Measurements from ENCODE around the gene NUP210.

Gene NUP210

GRCh38 chr3:13420831-13421765 is 976 bp upstream of the NUP210 start:
- Histone ChIP-seq H3K4ac (ENCODE audit: low read depth, low read length) (no peak overlapping the region), H3K4me1 (ENCODE audit: control insufficient read depth, low read depth, low read length) (no peaks in the 10 kb centered on the region), H2BK120ac (ENCODE audit: low read depth, low read length) (no peak overlapping the region), H3K4me3 (ENCODE audit: low read length) (no peak overlapping the region), H3K23ac (ENCODE audit: low read length) (no peak overlapping the region), H4K8ac (ENCODE audit: low read depth, low read length) (no peak overlapping the region), H2BK5ac (ENCODE audit: low read length) (no peak overlapping the region), H3K18ac (ENCODE audit: low read length) (peak overlapping the region; percentile 31), H3K27ac (ENCODE audit: low read depth, low read length) (no peak overlapping the region), H3K79me2 (ENCODE audit: control insufficient read depth, insufficient read depth, low read length) (no peaks in the 10 kb centered on the region), H4K5ac (ENCODE audit: low read length) (no peak overlapping the region), H3K9ac (ENCODE audit: low read length) (no peak overlapping the region), H3K56ac (ENCODE audit: low read length) (no peak overlapping the region), H3K36me3 (ENCODE audit: control insufficient read depth, insufficient read depth, low read length) (no peaks in the 10 kb centered on the region), H3K27me3 (ENCODE audit: insufficient read depth, low read length, poor library complexity) (no peaks in the 10 kb centered on the region), H3K4me2 (ENCODE audit: low read length) (no peak overlapping the region), H3K79me1 (ENCODE audit: low read length) (no peaks in the 10 kb centered on the region), H2BK15ac (replicated peaks; ENCODE audit: low read depth) (no peak overlapping the region), H2AK5ac (ENCODE audit: low read length) (no peak overlapping the region)
- DNase-seq = no peak
- no CpG with 5 or more reads among the region's 27 CpGs for WGBS (ENCODE audit: extremely low coverage, insufficient coverage, low lambda C conversion rate)

- WGBS (ENCODE audit: extremely low coverage, insufficient coverage, low lambda C conversion rate) = no CpG with 5 or more reads among the region's 64 CpGs
- DNase-seq = peak; percentile 37
- Histone ChIP-seq H2BK15ac (replicated peaks; ENCODE audit: low read depth) (no peak overlapping the region), H4K8ac (ENCODE audit: low read depth, low read length) (no peak overlapping the region), H3K79me2 (ENCODE audit: control insufficient read depth, insufficient read depth, low read length) (no peaks in the 10 kb centered on the region), H2BK120ac (ENCODE audit: low read depth, low read length) (no peak overlapping the region), H3K23ac (ENCODE audit: low read length) (no peak overlapping the region), H3K27ac (ENCODE audit: low read depth, low read length) (no peak overlapping the region), H3K4ac (ENCODE audit: low read depth, low read length) (no peak overlapping the region), H3K27me3 (ENCODE audit: insufficient read depth, low read length, poor library complexity) (no peaks in the 10 kb centered on the region), H4K5ac (ENCODE audit: low read length) (no peak overlapping the region), H3K36me3 (ENCODE audit: control insufficient read depth, insufficient read depth, low read length) (no peaks in the 10 kb centered on the region), H2AK5ac (ENCODE audit: low read length) (no peak overlapping the region), H2BK5ac (ENCODE audit: low read length) (no peak overlapping the region), H3K4me3 (ENCODE audit: low read length) (peak overlapping the region; percentile 41), H3K56ac (ENCODE audit: low read length) (peak overlapping the region; percentile 78), H3K79me1 (ENCODE audit: low read length) (no peaks in the 10 kb centered on the region), H3K9ac (ENCODE audit: low read length) (peak overlapping the region; percentile 74), H3K18ac (ENCODE audit: low read length) (no peak overlapping the region), H3K4me2 (ENCODE audit: low read length) (peak overlapping the region; percentile 77), H3K4me1 (ENCODE audit: control insufficient read depth, low read depth, low read length) (no peaks in the 10 kb centered on the region)
Measured at GRCh38 chr3:13419505-13420044, 547 bp downstream of the NUP210 start.

- no peak overlapping the region for H4K8ac ChIP-seq (ENCODE audit: low read depth, low read length)
- no peaks in the 10 kb centered on the region for H3K79me2 ChIP-seq (ENCODE audit: control insufficient read depth, insufficient read depth, low read length)
- no peak overlapping the region for H4K5ac ChIP-seq (ENCODE audit: low read length)
- no peak overlapping the region for H3K4me3 ChIP-seq (ENCODE audit: low read length)
- H3K4me2 ChIP-seq (ENCODE audit: low read length) = no peak overlapping the region
- no CpG with 5 or more reads among the region's 6 CpGs for WGBS (ENCODE audit: extremely low coverage, insufficient coverage, low lambda C conversion rate)
- H3K23ac ChIP-seq (ENCODE audit: low read length) = no peak overlapping the region
- no peak overlapping the region for H3K18ac ChIP-seq (ENCODE audit: low read length)
- no peaks in the 10 kb centered on the region for H3K36me3 ChIP-seq (ENCODE audit: control insufficient read depth, insufficient read depth, low read length)
- no peak overlapping the region for H2BK120ac ChIP-seq (ENCODE audit: low read depth, low read length)
- H2AK5ac ChIP-seq (ENCODE audit: low read length) = no peak overlapping the region
- no peak for DNase-seq
- no peaks in the 10 kb centered on the region for H3K27me3 ChIP-seq (ENCODE audit: insufficient read depth, low read length, poor library complexity)
- no peaks in the 10 kb centered on the region for H3K4me1 ChIP-seq (ENCODE audit: control insufficient read depth, low read depth, low read length)
- no peak overlapping the region for H3K9ac ChIP-seq (ENCODE audit: low read length)
- no peak overlapping the region for H3K56ac ChIP-seq (ENCODE audit: low read length)
- no peaks in the 10 kb centered on the region for H3K79me1 ChIP-seq (ENCODE audit: low read length)
- H3K4ac ChIP-seq (ENCODE audit: low read depth, low read length) = no peak overlapping the region
- no peak overlapping the region for H3K27ac ChIP-seq (ENCODE audit: low read depth, low read length)
- no peak overlapping the region for H2BK15ac ChIP-seq (replicated peaks; ENCODE audit: low read depth)
- H2BK5ac ChIP-seq (ENCODE audit: low read length) = no peak overlapping the region
Measured at GRCh38 chr3:13417166-13417947, 2.8 kb downstream of the NUP210 start.

GRCh38 chr3:13415997-13416793 is 3.9 kb downstream of the NUP210 start:
- Histone ChIP-seq H2BK120ac (ENCODE audit: low read depth, low read length) (no peak overlapping the region), H3K4me2 (ENCODE audit: low read length) (no peak overlapping the region), H3K36me3 (ENCODE audit: control insufficient read depth, insufficient read depth, low read length) (no peaks in the 10 kb centered on the region), H4K5ac (ENCODE audit: low read length) (no peak overlapping the region), H3K23ac (ENCODE audit: low read length) (no peak overlapping the region), H2AK5ac (ENCODE audit: low read length) (no peak overlapping the region), H3K27me3 (ENCODE audit: insufficient read depth, low read length, poor library complexity) (no peaks in the 10 kb centered on the region), H3K4ac (ENCODE audit: low read depth, low read length) (no peak overlapping the region), H3K79me1 (ENCODE audit: low read length) (no peaks in the 10 kb centered on the region), H3K9ac (ENCODE audit: low read length) (no peak overlapping the region), H3K27ac (ENCODE audit: low read depth, low read length) (no peak overlapping the region), H4K8ac (ENCODE audit: low read depth, low read length) (no peak overlapping the region), H2BK5ac (ENCODE audit: low read length) (no peak overlapping the region), H3K4me1 (ENCODE audit: control insufficient read depth, low read depth, low read length) (no peaks in the 10 kb centered on the region), H3K79me2 (ENCODE audit: control insufficient read depth, insufficient read depth, low read length) (no peaks in the 10 kb centered on the region), H3K4me3 (ENCODE audit: low read length) (no peak overlapping the region), H3K18ac (ENCODE audit: low read length) (no peak overlapping the region), H2BK15ac (replicated peaks; ENCODE audit: low read depth) (no peak overlapping the region), H3K56ac (ENCODE audit: low read length) (no peak overlapping the region)
- DNase-seq = peak; percentile 33
- no CpG with 5 or more reads among the region's 9 CpGs for WGBS (ENCODE audit: extremely low coverage, insufficient coverage, low lambda C conversion rate)

DNA sequence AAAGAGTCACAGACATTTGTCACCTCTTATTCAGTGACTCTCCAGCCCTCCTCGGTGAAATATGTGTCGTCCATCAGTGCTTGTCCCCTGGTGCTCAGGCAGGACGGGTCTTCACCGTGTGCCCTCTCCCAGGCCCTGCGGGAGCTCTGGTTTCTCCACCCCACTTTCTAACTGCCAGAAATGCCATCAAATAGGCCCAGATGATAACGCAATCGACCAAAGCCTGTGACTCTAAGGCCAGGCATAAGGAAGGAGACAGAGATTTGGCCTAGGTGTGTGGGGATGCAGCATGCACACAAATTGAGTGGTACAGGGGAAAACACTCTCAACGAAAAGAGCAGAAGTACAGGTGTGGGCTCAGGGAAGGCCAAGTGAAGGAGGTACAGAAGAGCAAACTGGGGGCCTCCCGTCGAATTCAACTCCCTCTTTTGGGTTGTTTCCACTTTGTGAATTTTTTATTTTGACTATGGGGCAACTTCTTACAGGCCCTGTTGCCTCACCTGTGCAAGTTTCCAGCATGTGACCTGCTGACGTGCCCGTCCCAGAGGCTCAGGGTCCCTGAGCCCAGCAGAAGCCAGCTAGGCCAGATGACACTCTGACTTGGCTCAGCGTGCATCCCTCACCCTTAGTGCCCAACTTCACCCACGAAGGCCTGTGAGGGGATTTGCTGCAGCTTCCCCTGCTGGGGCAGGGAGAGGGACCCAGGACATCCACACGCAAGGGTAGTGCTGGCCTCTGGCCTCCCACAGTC is 4.7 kb downstream of the NUP210 start:
- H3K4me2 ChIP-seq (ENCODE audit: low read length) = no peak overlapping the region
- H3K79me1 ChIP-seq (ENCODE audit: low read length) = no peaks in the 10 kb centered on the region
- no peak overlapping the region for H3K4ac ChIP-seq (ENCODE audit: low read depth, low read length)
- no peak overlapping the region for H2BK120ac ChIP-seq (ENCODE audit: low read depth, low read length)
- H3K36me3 ChIP-seq (ENCODE audit: control insufficient read depth, insufficient read depth, low read length) = no peaks in the 10 kb centered on the region
- no peak overlapping the region for H4K8ac ChIP-seq (ENCODE audit: low read depth, low read length)
- H3K18ac ChIP-seq (ENCODE audit: low read length) = no peak overlapping the region
- H2AK5ac ChIP-seq (ENCODE audit: low read length) = no peak overlapping the region
- H3K23ac ChIP-seq (ENCODE audit: low read length) = no peak overlapping the region
- H2BK5ac ChIP-seq (ENCODE audit: low read length) = no peak overlapping the region
- H3K4me1 ChIP-seq (ENCODE audit: control insufficient read depth, low read depth, low read length) = no peaks in the 10 kb centered on the region
- WGBS (ENCODE audit: extremely low coverage, insufficient coverage, low lambda C conversion rate) = no CpG with 5 or more reads among the region's 15 CpGs
- no peak overlapping the region for H4K5ac ChIP-seq (ENCODE audit: low read length)
- no peak overlapping the region for H3K4me3 ChIP-seq (ENCODE audit: low read length)
- no peak for DNase-seq
- no peak overlapping the region for H3K27ac ChIP-seq (ENCODE audit: low read depth, low read length)
- H2BK15ac ChIP-seq (replicated peaks; ENCODE audit: low read depth) = no peak overlapping the region
- H3K79me2 ChIP-seq (ENCODE audit: control insufficient read depth, insufficient read depth, low read length) = no peaks in the 10 kb centered on the region
- H3K9ac ChIP-seq (ENCODE audit: low read length) = no peak overlapping the region
- H3K27me3 ChIP-seq (ENCODE audit: insufficient read depth, low read length, poor library complexity) = no peaks in the 10 kb centered on the region
- no peak overlapping the region for H3K56ac ChIP-seq (ENCODE audit: low read length)
